Brain microvascular endothelial cell (primary cell): ENCODE results near the gene IL4R.

Experiments used
- DNase-seq: peaks from one replicate; pipeline ENCODE4 v3.0.0-alpha.2; 2020
- H3K27ac ChIP-seq: fragments of 250-450 bp; sonication (Bioruptor Pico); 2 replicates; pipeline ENCODE4 v1.5.1; 2020; ENCODE audit warnings: mild to moderate bottlenecking, moderate library complexity
- H3K27me3 ChIP-seq: fragments of 250-450 bp; sonication (Bioruptor Pico); replicated peaks from 2 replicates; pipeline ENCODE4 v1.5.1; 2020; ENCODE audit warnings: mild to moderate bottlenecking
- H3K36me3 ChIP-seq: fragments of 250-450 bp; sonication (Bioruptor Pico); replicated peaks from 2 replicates; pipeline ENCODE4 v1.5.1; 2020; ENCODE audit warnings: mild to moderate bottlenecking
- H3K4me3 ChIP-seq: 2 replicates; pipeline ENCODE4 v1.5.1; 2011; ENCODE audit warnings: low read depth, mild to moderate bottlenecking, control low read depth, low read length, moderate library complexity
- in situ Hi-C: cut with HindIII; loops from 2 replicates; pipeline ENCODE4 v1.10.0; 2017; ENCODE audit warnings: low sequenced_read_pairs, low pct_ligation_motif_present
- TF ChIP-seq, protein P1 (sequence below): IDR thresholded peaks from 2 replicates; pipeline ENCODE4 v1.5.1; 2011; ENCODE audit warnings: low read depth, mild to moderate bottlenecking, moderate library complexity, low read length, control low read depth, inconsistent platforms; ENCODE audit errors: missing control alignments

The IL4R gene

DNA sequence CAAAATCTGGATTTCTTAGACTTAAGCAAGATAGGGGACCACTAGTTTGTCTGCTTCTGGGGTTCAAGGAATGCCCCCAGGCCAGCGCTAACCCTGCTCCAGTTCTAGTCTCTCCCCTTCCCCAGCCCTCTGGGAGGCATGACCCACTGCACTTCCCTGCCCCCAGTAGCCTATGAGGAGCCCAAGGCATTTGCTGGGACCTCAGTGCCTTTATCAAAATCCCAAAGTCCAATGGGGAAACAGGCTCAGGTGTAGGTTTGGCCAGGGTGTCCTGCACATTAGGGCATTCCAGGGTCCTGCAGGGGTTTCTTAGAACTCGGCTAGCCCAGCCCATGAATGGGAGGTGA is 1.2 kb downstream of the IL4R start:
- Histone ChIP-seq H3K36me3 (no peaks in the 10 kb centered on the region), H3K27ac (peak overlapping the region; percentile 98), H3K4me3 (peak overlapping the region; percentile 85), H3K27me3 (no peaks in the 10 kb centered on the region)
- TF ChIP-seq, protein P1, sequence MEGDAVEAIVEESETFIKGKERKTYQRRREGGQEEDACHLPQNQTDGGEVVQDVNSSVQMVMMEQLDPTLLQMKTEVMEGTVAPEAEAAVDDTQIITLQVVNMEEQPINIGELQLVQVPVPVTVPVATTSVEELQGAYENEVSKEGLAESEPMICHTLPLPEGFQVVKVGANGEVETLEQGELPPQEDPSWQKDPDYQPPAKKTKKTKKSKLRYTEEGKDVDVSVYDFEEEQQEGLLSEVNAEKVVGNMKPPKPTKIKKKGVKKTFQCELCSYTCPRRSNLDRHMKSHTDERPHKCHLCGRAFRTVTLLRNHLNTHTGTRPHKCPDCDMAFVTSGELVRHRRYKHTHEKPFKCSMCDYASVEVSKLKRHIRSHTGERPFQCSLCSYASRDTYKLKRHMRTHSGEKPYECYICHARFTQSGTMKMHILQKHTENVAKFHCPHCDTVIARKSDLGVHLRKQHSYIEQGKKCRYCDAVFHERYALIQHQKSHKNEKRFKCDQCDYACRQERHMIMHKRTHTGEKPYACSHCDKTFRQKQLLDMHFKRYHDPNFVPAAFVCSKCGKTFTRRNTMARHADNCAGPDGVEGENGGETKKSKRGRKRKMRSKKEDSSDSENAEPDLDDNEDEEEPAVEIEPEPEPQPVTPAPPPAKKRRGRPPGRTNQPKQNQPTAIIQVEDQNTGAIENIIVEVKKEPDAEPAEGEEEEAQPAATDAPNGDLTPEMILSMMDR = no peak
- in situ Hi-C loops = no loop called here
- no peak for DNase-seq

DNA sequence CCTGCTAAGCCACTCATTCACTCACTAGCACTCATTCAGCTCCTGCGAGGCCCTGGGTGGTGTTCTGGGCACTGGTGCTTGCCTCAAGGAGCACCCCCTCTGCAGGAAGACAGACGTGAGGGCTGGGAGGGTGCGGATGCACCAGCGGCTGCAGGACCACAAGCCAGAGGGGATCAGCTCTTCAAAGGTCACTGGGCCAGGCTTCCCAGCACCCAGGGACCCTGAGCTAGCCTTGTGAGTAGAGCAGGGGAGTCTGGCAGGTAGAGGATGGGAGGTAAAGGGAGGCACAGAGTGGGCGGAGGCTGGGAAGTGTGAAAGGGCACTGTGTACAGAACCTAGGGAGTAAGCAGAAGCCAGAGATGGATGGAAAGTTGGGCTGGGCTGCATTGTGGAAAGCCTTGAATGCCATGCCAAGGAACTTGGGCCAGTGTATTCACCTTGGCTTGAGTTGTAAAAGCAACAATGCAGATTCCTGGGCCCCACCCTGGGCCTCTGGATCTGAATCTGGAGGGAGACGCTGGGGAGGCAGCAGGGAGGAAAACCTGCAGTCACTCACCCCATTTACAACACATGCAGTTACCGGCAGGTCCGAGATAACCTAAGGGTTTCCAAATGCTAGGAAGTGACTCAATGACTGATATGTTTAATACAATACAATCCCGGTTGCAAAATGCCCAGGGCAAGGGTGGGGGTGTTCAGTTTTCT is 1.7 kb downstream of the IL4R start:
- no peaks in the 10 kb centered on the region for H3K27me3 ChIP-seq
- in situ Hi-C loops = no loop called here
- no peaks in the 10 kb centered on the region for H3K36me3 ChIP-seq
- H3K27ac ChIP-seq = peak overlapping the region; percentile 98
- peak; percentile 57 for DNase-seq
- TF ChIP-seq, protein P1 = peak; percentile 43
- peak overlapping the region; percentile 85 for H3K4me3 ChIP-seq

DNA sequence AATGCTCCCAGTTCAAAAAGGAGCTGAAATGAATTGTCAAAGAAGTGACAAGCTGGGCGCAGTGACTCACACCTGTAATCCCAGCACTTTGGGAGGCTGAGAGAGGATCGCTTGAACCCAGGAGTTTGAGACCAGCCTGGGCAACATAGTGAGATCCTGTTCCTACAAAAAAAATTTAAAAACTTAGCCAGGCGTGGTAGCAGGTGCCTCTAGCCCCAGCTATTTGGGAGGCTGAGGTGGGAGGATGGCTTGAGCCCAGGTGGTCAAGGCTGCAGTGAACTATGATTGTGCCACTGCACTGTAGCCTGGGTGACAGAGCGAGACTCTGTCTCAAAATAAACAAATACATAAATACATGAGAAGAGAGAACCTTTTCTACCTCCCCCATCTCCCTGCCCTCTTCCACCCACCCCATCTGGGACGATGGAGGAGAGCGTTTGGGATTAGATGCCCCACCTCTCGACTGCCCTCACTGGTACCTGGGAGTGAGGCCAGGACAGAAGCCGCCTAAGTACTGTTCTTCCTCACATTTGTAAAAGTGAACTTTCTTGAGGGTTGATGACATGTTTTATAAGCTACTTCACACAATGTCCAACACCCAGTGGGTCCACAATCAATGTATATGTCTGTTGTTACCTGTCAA is 2.4 kb downstream of the IL4R start:
- in situ Hi-C loops = no loop called here
- no peaks in the 10 kb centered on the region for H3K27me3 ChIP-seq
- H3K27ac ChIP-seq = peak overlapping the region; percentile 98
- TF ChIP-seq, protein P1 = no peak
- DNase-seq = no peak
- H3K4me3 ChIP-seq = peak overlapping the region; percentile 85
- H3K36me3 ChIP-seq = no peaks in the 10 kb centered on the region

DNA sequence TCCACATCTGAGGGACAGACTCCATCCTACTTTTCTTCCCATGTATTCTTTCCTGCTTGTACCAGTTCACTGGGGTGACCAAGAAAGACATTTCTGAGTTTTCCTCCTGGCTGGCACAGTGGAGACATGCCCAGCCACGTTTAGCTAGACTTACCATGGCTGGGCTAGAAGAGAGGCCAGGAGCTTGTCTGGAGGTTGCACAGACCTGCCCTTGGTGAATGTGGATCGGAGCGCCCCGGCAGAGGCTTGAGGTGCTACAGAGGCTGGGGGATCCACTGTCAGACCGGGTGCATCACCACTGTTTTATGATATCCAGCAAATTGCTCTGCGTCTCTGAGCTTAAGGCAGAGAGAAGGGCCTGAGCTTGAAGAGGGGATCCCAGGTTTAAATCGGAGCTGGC is 3.5 kb downstream of the IL4R start:
- TF ChIP-seq, protein P1 = no peak
- no peaks in the 10 kb centered on the region for H3K36me3 ChIP-seq
- no peak overlapping the region for H3K4me3 ChIP-seq
- no peaks in the 10 kb centered on the region for H3K27me3 ChIP-seq
- in situ Hi-C loops = no loop called here
- no peak for DNase-seq
- H3K27ac ChIP-seq = no peak overlapping the region

DNA sequence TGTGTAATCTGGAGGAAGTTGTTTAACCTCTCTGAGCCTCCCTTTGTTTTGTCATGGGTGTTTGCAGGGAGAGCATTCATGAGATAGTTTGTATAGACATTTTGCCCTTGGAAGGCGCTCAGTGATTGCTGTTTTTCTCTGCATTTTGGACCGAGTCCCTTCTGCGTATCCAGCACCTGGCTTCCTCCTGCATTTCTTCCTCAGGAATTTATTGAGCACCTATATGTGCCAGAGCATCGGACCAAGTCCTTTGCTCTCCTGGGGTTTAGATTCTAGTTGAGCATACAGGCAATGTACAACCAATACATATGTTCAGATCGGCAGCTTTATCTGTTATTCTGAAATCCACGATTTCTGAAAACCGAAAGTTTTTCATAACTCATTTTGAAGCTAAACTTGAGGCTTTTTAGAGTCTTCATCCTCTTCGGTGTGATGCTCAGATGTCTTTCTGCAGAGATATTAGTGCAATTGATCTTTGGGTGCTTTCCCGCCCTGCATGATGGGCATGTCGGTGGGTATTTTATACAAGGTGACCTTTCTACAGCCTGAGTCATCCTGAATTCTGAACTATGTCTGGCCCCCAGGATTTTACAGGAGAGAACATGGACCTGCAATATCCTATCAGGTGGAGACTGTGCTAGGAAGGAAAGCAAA is 4.1 kb downstream of the IL4R start:
- TF ChIP-seq, protein P1 = no peak
- no peaks in the 10 kb centered on the region for H3K36me3 ChIP-seq
- H3K4me3 ChIP-seq = no peak overlapping the region
- H3K27me3 ChIP-seq = no peaks in the 10 kb centered on the region
- in situ Hi-C loops = no loop called here
- H3K27ac ChIP-seq = peak overlapping the region; percentile 51
- DNase-seq = no peak
